ENCODE data around the gene COL5A2.
A peak's percentile ranks its signal among the peaks of the same experiment; 100 is the strongest.

Gene COL5A2

DNA sequence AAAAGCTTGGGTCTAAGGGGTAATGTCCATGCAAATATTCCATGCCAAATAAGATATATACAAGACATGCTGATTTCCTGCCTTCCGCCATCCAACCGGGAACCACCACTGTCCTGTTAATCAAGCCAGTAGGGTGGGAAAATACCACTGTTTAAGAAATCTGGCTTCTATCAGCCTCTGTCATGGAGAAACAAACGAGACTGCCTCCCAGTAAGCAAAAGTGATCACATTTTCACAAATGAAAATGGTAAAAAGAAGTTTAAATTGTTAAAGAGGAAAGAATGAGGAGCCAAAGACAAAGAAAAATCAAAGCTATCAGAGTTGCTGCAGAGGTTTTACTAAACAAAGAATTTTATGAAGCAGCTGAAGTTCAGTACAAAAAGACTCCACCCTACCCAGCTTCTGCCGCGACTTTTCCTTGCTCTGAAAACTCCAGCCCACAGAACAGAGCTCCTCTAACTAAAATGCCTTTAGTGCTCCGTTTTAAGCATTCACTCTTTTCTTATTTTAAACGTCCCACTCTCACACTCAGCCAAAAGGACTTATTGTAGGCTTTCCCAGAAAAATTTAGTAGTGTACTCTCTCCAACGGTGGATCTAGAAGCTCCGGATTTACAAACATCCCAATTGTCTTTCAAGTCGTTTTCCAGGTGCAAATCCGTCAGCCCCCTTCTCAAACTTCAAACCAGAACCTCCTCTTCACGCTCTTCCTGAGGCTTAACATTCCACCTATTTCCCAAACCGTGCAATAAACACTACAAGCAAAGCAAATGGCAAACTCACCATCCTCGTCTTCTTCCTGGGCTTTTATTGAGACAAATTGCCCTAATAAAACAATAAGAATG lies 613 bp downstream of the COL5A2 start:
- DNase-seq (ENCODE audit: low spot score) (no peak), FAIRE-seq (no peak)

DNA sequence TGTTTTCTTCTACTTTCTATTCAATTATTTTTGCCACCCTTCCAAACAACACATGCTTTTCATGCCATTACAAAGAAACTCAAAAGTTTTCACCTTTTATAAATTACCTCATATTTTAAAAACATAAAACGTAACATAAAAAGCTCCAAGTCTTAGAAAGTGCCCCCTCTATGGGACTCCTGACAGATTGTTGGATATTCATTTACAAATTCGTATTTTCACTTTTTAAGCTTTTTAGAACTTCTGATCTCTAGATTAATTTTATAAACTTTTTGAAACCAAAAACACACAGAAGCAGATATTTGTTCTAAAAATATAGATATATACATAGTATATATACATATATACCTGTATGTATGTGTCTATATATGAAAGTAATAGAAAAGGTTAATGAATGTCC lies 1.5 kb downstream of the COL5A2 start:
- no peak for DNase-seq (ENCODE audit: low spot score)
- FAIRE-seq: peak; percentile 37

DNA sequence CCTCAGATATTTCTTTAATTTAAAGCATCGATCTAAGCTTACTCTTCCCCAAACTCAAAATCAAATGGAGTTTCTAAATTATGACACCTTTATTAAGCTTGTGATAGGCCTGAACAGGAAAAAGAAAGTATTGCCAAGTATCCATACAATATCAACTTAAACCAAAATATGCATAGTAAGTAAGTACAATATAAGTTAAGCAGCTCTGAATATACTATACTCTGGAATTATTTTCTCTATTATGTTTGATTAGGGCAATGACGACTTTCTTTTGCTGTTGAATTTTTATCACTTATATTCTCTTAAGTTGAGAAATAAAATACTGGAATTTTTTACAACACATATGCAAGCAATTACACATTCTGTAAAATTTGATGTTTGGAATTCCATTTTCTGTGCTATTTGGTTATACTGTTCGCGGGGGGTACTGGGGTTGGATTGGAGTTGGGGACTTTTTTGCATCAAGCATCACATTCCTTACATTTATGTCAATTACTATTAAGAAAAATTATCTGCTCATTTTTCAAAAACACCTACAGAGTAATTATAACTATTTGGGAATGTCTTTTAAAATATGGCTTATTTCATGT lies 2.2 kb downstream of the COL5A2 start:
- DNase-seq (ENCODE audit: low spot score) (no peak), FAIRE-seq (no peak)

DNA sequence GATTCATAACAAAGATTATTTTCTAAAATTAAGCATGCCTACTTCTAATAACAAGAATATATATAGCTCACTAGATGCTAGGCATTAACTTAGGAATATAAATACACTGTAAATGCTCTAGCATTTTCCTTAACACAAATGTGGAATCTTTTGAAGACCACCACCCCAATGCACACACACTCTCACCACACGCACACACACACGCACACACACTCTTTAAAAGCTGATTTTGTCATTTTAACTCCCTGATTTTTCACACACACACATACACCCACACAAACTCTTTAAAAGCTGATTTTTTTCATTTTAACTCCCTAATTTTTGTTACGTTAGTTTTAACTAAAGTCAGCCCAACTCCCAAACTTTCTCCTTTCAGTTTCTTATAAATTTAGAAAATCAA lies 3.0 kb downstream of the COL5A2 start:
- FAIRE-seq (no peak), DNase-seq (ENCODE audit: low spot score) (no peak)

DNA sequence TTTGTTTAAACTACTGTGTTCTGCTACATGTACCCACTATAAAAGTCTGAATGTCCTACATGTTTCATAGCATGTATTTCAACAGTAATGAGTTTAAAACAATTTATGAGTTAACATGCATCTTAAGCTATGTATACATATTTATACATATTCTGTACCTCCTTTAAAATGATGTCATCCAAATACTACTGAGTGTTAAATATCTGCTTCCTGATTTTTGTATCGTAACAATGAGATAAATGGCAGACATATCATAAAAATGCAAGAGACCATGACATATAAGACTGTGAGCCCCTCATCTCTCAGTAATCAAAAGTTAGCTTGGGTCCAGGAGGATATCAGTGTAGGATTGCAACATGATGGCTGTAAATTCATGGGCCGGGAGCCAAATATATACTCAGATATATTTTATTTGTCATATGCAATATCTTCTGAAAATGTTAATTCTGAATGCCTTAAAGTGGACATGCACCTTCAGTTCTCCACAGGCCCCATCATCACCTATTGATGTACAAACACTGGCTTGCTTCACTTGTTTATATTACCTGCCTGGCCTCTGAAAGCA lies 3.6 kb downstream of the COL5A2 start:
- FAIRE-seq (no peak), DNase-seq (ENCODE audit: low spot score) (no peak)

DNA sequence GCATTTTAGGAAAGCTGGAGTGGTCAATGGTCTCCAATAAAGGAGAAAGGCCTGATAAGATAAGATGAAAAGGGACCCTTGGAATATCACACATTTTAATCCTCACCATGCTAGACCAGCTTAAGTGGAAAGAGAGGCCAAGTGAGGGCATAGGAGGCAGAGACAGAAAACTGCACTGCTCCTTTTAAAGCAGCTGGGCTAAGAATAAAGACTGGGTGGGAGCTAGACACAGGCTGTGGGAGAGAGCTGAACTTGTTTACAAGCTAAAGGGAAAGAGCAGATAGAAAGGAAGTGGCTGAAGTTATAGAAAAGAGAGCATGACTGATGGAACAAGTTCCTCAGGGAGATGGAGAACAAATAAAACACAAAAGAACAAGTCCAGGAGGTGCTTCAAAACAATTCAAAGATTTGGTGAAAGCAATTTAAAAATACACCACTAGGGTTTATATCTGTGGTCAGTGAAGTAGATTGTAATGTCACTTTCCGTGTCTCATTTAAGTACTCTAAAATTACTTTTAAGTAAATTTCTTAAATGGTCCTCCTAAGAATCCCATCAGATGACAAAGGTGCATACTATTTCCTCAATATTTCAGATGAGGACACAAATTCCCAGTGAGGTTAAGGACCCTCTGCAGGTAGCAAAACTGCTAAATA lies 7.5 kb downstream of the COL5A2 start:
- DNase-seq (ENCODE audit: low spot score): no peak
- FAIRE-seq: no peak

DNA sequence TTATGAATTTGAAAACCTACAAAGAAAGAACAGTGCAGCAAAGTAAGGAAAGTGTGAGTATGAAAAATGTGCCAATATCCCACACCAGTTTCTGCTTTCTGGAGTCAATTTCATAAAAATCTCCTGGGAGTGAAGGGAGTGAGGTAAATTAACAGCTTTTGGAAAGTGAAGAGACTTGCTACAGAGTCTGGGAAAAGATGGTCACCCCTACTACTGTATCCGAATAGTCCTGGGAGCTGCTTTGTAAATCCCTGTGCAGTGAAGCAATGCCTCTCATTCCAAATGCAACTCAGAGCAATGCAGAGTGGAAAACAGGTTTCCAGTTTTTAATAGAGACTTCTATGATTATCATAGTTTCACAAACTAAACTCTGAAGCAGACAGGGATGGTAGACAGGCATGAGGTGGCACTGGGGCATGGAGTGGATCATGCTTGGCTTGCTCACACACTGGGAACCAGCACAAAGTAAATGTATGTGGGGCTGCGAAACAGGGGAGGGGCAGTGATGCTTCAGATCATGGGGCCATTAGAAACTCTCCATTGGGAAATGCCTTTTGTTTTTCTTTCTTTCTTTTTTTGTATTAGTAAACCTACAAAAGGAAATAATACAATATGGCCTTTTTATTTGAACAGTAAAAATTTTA lies 10.6 kb downstream of the COL5A2 start:
- FAIRE-seq (no peak), DNase-seq (ENCODE audit: low spot score) (no peak)

DNA sequence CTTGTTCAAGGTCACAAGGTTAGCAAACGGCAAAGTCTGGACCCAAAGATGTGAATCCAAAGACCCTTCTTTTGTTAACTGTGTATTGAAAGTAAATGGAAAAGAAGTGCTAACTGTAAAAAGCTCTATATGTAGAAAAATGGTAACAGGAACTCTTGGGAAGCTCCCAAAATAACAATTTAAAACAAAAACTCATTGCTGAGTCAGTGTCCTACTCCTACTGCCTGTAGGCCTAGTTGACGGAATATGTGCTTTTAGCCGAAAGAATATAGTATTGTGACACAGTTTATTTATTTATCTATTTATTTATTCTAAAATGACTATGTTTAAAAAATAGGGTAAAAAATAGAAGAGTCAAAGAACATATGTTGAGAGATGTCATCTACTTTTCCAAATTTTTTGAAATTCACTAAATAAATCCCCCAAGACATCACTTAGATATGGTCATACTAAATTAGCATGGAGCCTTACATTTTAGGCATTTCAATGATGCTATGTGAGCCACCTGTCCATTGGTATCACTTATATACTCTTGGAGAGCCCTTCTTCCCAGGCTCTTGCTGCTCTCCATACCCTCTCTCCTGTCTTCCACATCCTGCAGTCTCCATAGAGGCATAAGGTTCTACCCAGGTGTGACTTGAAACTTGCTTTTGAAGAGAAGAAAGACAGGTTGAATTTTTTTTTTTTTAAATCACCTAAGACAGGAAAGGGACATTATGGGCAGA lies 13.7 kb downstream of the COL5A2 start:
- DNase-seq (ENCODE audit: low spot score): no peak
- FAIRE-seq: no peak

DNA sequence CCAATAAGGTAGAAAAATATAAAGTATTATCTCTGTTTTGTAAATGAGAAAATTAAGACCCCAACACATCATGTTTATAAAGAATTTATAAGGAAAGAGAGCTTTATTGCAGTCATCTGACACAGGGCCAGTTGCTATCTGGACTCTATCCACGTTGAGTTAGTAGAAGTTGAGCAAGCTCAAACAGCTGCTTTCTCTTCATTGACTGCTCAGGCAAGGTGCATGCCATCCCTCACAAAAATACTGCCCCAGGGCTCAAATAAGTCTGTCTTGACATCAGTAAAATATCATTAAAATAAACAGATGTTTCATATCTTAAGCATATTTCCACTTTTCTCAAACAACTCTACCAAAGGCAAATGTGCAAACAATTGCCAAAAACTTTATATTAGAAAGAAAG lies 14.8 kb downstream of the COL5A2 start:
- no peak for FAIRE-seq
- DNase-seq (ENCODE audit: low spot score): no peak

DNA sequence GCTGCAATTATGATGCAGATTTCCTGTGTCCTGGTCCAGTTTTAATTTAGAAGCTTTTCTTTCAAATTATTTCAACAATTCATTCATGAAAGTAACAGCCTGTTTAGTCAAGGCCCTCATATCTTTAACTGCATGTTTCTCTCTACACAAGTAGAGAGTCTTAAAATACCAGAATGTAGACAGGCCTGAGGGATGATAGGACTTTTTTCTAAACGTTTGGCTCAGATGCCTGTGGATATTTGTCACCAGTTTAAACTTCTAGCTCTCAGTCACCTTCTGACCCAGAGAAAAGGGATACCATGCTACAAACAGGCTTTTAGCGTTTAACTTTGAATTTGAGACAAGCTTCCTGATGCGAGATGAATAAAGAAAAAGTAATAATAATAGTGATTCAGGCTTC lies 15.7 kb downstream of the COL5A2 start:
- DNase-seq (ENCODE audit: low spot score): peak; percentile 43
- no peak for FAIRE-seq

DNA sequence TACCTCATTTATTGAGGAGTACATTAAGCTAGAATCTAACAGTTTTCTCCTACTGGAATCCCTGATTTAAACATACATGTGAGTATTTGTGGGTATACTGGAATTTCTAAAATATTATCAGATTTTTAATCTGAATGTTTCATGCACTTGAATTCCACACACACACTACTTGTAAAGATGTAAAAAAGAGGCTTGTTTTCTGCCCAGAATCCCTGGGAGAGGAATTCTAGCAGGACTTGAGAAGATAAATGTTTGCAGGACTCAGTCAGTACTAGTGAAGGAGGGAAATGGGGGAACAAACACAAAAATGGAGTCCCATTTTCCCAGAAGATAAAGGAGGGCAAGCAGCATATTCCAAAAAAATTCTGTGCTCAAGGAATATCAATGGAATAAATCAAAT lies 17.0 kb downstream of the COL5A2 start:
- DNase-seq (ENCODE audit: low spot score): no peak
- FAIRE-seq: no peak

DNA sequence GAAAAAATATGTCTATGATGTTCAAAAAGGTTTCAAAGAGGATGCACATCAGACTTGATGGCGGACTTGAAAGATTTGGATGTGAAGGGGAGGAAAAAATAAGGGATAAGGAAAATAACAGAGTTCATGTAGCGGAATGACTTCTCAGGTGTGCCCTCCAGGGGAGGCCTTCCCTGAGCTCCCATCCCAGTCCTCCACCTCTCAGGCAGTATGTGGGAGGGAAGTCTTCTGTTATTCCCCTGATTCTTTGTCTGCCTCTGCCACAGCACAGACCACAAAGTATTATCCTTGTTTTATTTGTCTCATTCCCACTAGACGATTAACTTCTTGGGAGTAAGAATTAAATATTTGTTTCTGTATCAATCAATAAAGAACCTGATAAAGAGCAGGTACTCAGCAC lies 17.7 kb downstream of the COL5A2 start:
- DNase-seq (ENCODE audit: low spot score): no peak
- FAIRE-seq: no peak

DNA sequence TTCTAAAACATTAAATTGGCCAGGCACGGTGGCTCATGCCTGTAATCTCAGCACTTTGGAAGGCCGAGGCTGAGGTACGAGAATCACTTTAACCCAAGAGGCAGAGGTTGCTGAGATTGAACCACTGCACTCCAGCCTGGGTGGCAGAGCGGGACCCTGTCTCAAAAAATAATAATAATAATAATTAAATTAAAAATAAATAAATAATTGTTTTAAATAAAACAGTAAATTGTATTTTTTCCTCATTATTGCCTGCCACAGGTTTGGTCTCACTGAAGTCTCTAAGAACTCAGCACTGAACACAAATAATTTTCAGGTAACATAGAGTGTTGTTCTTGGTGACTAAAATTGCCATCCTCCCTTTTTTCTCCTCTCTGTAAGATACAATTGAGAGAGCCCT lies 19.8 kb downstream of the COL5A2 start:
- DNase-seq (ENCODE audit: low spot score): no peak

DNA sequence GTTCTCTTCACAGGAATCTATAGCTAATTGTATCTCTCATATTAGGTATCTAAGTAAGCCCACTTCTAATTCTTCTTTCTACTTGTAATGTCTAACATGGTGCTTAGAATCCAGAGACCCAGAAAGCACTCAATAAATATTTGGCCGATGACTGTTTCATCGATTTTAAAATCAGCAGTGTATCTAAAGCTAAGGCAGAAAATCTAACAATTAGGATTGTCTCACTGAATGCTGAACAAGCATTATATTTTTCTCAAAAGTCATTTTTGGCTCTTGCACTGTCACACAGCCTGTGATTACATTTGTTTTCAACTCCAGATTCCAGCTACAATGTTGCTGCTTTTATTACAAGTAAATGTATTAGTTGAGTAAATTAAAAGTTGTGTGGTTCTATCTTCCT lies 20.3 kb downstream of the COL5A2 start:
- FAIRE-seq (no peak), DNase-seq (ENCODE audit: low spot score) (no peak)

More for the DNA sequence above, 19.8 kb downstream of the COL5A2 start:
- no peak for FAIRE-seq

DNA sequence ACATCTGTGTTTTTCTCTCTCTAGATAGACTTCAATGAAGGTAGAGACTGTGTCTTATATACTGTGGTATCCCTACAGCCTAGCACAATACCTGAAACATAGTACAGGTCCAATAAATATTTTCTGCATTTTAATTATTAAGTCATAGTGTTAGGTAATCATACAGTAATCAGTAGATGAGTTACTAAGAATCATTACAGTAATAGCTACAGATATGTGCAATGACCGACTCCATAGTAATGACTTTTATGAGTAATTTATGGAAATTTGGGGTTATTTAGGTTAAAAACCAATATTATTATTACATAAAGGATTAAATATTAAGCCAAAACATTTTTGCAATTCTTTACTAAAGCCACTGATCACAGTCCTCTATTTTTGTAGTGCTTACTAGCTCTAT lies 21.6 kb downstream of the COL5A2 start:
- DNase-seq (ENCODE audit: low spot score) (no peak), FAIRE-seq (no peak)

DNA sequence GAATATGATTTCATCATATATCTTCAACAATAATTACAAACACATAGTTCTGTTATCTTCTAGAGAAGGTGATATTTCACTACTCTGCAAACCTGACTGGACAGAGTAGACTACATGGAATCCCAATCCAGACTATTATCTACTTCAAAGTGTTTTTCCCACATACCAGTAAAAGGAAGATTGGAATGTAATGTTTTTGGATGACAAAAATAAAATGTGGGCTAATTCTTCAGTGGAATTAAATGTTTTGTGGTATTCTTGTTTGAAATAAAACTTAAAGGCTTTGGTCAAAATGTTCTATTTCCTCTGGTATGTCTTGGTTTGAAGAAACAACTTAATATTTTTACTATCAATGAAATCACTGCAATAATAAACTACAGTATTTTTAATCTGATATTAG lies 22.1 kb downstream of the COL5A2 start:
- no peak for DNase-seq (ENCODE audit: low spot score)

DNA sequence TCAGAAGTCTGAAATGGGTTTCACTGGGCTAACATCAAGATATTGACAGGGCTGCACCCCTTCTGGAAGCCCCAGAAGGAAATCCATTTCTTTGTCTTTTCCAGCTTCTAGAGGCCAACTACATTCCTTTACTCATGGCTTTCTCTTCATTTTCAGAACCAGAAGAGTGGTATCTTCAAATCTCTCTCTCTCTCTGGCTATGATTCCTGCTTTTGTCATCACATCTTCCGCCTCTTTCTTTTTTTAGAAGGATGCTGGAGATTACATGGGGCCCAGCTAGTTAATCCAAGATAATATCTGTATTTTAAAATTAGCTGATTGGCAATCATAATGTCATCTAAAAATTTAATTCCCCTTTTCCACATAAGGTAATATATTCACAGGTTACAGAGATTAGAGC lies 23.8 kb downstream of the COL5A2 start:
- FAIRE-seq: no peak

More for the DNA sequence above, 22.1 kb downstream of the COL5A2 start:
- FAIRE-seq: no peak

DNA sequence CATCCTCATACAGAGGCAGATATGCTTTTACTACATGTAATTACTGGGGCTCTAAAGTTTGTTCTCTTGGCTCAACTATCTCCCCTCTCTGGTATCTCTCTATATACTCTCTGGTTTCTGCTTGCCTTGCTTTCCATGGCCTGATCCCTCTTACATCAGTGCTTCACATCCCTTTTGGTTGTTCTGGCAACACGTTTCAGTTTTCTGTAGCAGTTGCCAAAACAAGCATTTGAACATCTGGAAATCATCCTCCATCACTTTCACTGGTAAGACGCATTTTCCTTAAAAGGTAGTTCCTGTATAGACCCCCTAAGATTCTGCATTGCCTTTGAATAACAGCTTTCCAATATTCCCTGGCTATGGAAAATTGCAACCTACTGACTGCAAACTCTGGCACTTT lies 25.9 kb downstream of the COL5A2 start:
- no peak for FAIRE-seq

More for the DNA sequence above, 23.8 kb downstream of the COL5A2 start:
- no peak for DNase-seq (ENCODE audit: low spot score)

DNA sequence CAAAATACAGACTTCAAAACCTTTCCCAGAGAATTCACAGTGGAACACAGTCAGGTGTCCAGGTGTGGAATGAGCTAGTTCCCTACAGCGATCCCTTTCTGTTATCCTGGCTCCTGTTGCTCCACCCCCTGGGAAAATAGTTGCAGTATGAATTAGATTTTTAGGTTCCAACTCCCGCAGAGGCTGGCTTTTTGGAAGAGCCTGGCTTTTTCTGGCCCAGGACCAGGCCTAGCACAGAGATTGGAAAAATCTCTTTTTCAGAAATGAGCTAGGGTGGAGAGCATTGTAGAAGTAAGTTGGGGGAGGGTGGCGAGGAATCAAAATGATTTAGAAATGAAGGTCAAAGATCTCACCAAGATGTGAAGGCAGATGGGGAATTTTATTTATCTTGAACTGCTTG lies 27.1 kb downstream of the COL5A2 start:
- DNase-seq (ENCODE audit: low spot score) (no peak), FAIRE-seq (no peak)

More for the DNA sequence above, 25.9 kb downstream of the COL5A2 start:
- no peak for DNase-seq (ENCODE audit: low spot score)

DNA sequence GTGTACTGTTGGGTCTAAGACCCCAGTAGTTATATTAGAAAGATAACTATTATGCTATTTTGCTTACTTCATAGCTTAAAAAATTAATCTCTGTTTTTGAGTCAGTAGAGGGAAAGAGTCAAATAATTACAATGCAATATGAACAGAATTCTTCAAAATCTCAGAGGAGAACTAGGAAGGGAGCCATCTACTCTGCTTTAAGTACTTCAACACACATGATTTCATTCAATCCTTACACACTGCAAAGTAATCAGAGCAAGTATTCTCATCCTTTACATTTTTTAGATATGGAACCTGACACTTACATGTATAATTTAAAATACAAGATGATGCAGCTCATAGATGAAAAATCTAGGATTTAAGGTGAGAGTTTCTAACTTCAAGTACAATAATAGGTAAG lies 27.7 kb downstream of the COL5A2 start:
- FAIRE-seq (no peak), DNase-seq (ENCODE audit: low spot score) (no peak)

DNA sequence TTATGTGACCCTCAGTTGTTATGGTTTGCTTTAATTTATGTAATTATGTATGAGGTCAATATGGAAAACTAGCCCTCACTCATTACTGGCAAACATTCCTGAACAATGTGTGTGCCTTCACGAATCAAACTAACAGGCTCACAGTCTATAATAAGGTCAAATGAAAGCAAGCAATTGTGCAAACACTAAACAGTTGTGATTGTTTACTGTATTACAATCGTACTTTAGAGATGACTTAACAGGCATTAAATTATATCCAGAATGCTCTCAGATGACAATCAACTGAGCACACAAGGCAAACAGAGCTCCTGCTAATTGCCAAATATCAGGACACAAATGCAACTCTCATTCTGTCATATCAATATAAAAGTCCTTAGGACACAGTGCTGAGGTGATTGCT lies 29.5 kb downstream of the COL5A2 start:
- no peak for DNase-seq (ENCODE audit: low spot score)
- no peak for FAIRE-seq

Measured in RCC 7860 (cell line).